ENCODE results near the gene ETV5. TPM values are rescaled to one million over a fixed set of nuclear protein-coding genes. Genes with fewer than 3 reads are reported as not detected.

ETV5 gene
- total and polyA plus RNA-seq, 5 experiments from 2014 or later, result 0.08 to 0.36 (median 0.10) TPM; not detected in 2

DNA sequence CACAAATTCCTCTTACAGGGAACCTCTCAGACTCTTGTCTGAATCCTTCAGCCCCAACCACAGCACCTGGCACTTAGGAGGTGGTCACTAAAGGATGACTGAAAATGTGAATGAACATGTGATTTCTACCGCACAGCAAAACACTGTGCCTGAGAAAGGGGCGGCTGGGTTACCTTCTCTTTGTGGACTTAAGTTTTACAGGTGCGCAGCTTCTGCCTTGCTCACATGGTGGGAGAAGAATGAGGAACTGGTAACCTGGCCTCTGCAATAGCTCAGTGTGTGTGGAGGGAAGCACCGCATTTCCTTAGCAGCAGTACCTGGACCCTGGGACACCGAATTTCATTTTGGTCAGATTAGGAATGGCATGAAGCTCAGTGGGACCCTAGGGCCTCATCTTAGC is 9.8 kb upstream of the ETV5 start:
- no peaks in the 10 kb centered on the region for H3K36me3 Mint-ChIP-seq
- peaks cover 40 to 89% (median 67%) of the 10 kb centered on the region in 5 donors for H3K27me3 Mint-ChIP-seq

GRCh38 chr3:186117521-186118134 is 8.7 kb upstream of the ETV5 start:
- Mint-ChIP-seq H3K27me3 (peaks cover 39 to 91% (median 68%) of the 10 kb centered on the region in 5 donors), H3K9me3 (no peaks in the 10 kb centered on the region), H3K36me3 (no peaks in the 10 kb centered on the region), H3K27ac (peak overlapping the region in 1 of 10 donors; percentile 45), H3K4me3 (no peak overlapping the region), H3K4me1 (no peaks in the 10 kb centered on the region)
- POLR2A ChIA-PET, result no interaction called here
- DNase-seq (no peak), ATAC-seq (no peak)

More for the DNA sequence above, 9.8 kb upstream of the ETV5 start:
- ATAC-seq (no peak), DNase-seq (no peak)
- Mint-ChIP-seq H3K4me3 (no peak overlapping the region), H3K27ac (no peak overlapping the region), H3K4me1 (no peaks in the 10 kb centered on the region), H3K9me3 (no peaks in the 10 kb centered on the region)
- POLR2A ChIA-PET, result no interaction called here

- Mint-ChIP-seq H3K4me1 (peaks cover 6 to 9% (median 8%) of the 10 kb centered on the region in 4 donors), H3K4me3 (peak overlapping the region in 1 of 10 donors; percentile 16), H3K27ac (no peak overlapping the region), H3K9me3 (no peaks in the 10 kb centered on the region), H3K27me3 (peaks cover 55 to 98% (median 81%) of the 10 kb centered on the region in 5 donors), H3K36me3 (no peaks in the 10 kb centered on the region)
- no peak for ATAC-seq
- POLR2A ChIA-PET, result no interaction called here
- no peak for DNase-seq
Observed at GRCh38 chr3:186115239-186115996, 6.5 kb upstream of the ETV5 start.

DNA sequence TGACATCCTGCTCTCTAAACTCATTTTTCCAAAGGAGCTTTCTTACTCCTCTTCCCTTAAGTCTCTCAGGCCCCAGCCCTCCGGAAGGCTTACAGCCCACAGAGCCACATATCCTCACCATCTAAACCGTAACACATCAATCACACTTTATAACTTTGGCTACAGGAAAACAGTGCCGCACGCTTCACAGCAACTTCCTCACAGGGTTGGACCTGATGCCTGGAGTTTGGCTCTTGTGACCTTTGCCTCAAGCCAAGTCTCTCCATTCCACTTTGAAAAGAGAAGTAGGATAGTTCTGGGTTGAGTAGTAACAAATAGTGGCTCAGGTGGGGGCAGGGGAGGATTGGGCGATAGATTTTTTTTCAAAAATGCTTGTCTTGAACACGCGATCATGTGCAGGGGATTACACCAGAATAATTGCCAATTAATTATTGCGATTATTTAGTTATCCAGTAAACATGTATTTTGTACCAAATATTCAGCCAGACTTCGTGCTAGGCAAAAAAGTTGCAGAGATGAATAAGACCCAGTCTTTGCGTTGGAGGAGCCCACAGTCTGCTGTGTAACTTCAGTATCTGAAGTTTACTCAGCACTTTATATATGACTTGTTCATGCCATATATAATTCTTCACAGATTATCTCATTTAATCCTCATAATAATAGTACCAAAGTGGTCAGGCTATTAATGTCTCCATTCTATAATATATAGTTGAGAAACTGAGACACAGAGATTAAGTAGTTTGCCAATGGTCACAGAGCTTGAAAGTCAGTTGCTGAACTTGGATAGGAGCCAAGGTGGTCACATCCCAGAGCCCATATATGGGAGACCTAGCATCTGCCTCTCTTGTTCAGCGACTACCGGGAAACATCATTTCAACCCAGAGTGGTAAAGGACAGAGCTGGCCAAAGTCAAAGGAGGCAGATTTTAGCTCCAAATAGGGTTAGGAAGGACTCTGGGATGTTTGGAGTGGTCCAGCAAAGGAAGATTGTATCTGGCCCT is 2.4 kb upstream of the ETV5 start:
- Mint-ChIP-seq H3K27ac (peak overlapping the region in 2 of 10 donors; percentile 19 to 23), H3K4me3 (peak overlapping the region in 9 of 10 donors; percentile 40 to 96 (median 71)), H3K36me3 (peaks cover 0 to 4% (median 0%) of the 10 kb centered on the region in 3 donors), H3K4me1 (peaks cover 25 to 42% (median 33%) of the 10 kb centered on the region in 4 donors), H3K27me3 (peaks cover 52 to 99% (median 77%) of the 10 kb centered on the region in 5 donors), H3K9me3 (no peaks in the 10 kb centered on the region)
- POLR2A ChIA-PET, result no interaction called here
- ATAC-seq, result no peak
- no peak for DNase-seq

DNA sequence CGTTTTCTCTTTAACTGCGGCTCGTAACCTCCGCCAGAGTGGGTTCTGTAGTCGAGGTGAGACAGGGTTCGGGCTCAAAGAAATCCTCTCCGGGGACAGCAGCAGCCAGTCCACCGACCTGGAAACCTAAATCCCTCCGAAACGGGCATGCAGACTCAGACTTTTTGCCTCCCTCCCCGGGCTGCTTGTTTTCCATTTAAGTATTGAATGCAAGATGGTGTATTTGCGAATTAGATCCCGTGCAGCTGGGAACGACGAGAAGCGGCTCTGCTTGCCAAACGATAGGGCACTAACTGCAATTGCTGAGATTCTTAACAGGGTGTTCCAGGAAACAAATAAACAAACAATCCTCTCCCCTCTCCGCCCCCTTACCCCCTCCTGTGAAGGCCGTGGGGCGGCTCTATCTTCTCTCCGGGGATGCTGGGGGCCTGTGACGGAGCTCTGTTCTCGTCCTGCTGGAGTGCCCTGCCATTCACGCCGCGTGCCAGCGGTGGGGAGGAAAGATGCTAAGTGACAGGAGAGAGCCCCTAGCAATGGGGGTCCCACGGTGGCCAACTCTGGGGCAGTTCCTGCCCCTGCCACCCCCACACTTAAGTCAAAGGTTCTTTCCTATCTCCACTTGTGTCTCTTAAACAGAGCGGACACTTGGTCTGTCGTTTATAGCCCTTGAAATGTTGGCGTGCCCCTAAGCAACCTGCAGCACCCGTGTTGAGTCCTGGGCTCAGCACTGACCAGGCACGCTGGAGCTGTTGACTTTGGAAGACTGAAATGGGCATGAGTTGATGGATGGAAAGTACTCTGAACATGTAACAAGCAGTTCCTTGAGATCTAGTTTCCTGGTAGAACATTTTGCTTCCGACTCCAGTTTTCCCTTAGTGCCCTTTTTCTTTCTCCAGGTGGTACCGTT is 1.3 kb upstream of the ETV5 start:
- POLR2A ChIA-PET, result no interaction called here
- H3K27ac Mint-ChIP-seq, result peak overlapping the region in 1 of 10 donors; percentile 70
- H3K27me3 Mint-ChIP-seq, result peaks cover 50 to 99% (median 78%) of the 10 kb centered on the region in 5 donors
- H3K4me3 Mint-ChIP-seq, result peak overlapping the region; percentile 88 to 99 (median 94)
- peaks cover 25 to 42% (median 33%) of the 10 kb centered on the region in 4 donors for H3K4me1 Mint-ChIP-seq
- DNase-seq (peak in 2 of 10 donors; percentile 17 to 20), ATAC-seq (no peak)
- peaks cover 0 to 4% (median 0%) of the 10 kb centered on the region in 3 donors for H3K36me3 Mint-ChIP-seq
- H3K9me3 Mint-ChIP-seq, result no peaks in the 10 kb centered on the region

GRCh38 chr3:186108106-186108940 is 566 bp downstream of the ETV5 start:
- POLR2A ChIA-PET, result interaction anchor here (0.9 kb wide), 1 partner anchor 76 kb away, joined by 6 read pairs; no protein-coding TSS in a partner anchor
- Mint-ChIP-seq H3K27ac (peak overlapping the region in 2 of 10 donors; percentile 57 to 76), H3K4me1 (peaks cover 25 to 42% (median 33%) of the 10 kb centered on the region in 4 donors)

DNA sequence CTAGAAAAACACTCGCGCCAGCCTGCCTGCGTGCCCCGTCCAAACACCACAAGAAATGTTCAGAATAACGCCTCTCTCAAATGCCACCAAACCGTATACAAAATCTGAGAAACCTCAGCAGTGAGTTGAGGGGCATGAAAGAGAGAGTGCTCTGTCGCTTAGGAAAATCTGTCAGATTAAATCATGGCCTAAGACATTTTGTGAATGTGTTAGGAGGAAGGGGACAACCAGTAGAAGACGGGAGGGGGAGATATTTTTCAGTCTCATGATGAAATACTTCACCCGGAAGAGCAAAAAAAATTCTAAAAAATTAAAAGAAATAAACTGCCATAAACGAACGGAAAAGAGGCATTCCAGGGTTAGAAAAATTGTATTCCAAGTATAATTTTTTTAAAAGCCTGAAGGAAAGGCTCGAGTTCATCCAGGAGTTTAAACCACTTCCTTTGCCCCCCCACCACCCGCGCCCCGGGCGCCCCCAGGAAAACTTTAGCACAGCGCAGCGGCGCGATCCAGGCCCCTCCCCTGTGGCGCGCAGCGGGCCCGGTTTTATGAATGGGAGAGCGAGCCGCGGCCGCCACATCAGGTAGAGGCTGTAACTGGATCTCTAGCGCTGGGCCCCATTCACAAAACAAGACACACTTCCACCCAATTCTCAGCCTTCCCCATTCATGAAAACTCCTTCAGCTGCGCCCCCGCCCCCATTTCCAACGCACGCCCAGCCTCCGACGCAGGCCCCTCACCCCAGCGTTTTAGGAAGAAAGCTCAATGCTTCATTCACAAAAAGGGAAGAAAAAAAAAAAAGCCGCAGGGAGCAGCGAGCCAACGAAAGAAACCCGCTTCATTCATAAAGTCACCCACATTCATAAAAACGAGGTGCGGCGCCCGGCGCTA is 1.4 kb downstream of the ETV5 start:
- no peaks in the 10 kb centered on the region for H3K9me3 Mint-ChIP-seq
- DNase-seq (peak; percentile 8 to 65 (median 41)), ATAC-seq (peak; percentile 19 to 36)
- peaks cover 0 to 4% (median 0%) of the 10 kb centered on the region in 3 donors for H3K36me3 Mint-ChIP-seq
- peaks cover 50 to 83% (median 71%) of the 10 kb centered on the region in 5 donors for H3K27me3 Mint-ChIP-seq
- POLR2A ChIA-PET, result interaction anchor here (0.9 kb wide), 1 partner anchor 77 kb away, joined by 6 read pairs; no protein-coding TSS in a partner anchor
- peak overlapping the region; percentile 82 to 99 (median 88) for H3K4me3 Mint-ChIP-seq
- H3K4me1 Mint-ChIP-seq, result peaks cover 25 to 42% (median 33%) of the 10 kb centered on the region in 4 donors
- peak overlapping the region in 3 of 10 donors; percentile 26 to 76 (median 57) for H3K27ac Mint-ChIP-seq

More at GRCh38 chr3:186108106-186108940, 566 bp downstream of the ETV5 start:
- peak in 7 of 10 donors; percentile 1 to 27 (median 20) for DNase-seq
- Mint-ChIP-seq H3K36me3 (peaks cover 0 to 4% (median 0%) of the 10 kb centered on the region in 3 donors), H3K9me3 (no peaks in the 10 kb centered on the region), H3K27me3 (peaks cover 46 to 92% (median 74%) of the 10 kb centered on the region in 5 donors), H3K4me3 (peak overlapping the region; percentile 82 to 99 (median 92))
- ATAC-seq, result no peak

- Mint-ChIP-seq H3K27ac (no peak overlapping the region), H3K27me3 (peaks cover 35 to 73% (median 51%) of the 10 kb centered on the region in 5 donors), H3K9me3 (no peaks in the 10 kb centered on the region), H3K4me1 (peaks cover 19 to 35% (median 27%) of the 10 kb centered on the region in 4 donors), H3K4me3 (no peak overlapping the region), H3K36me3 (peaks cover 0 to 4% (median 0%) of the 10 kb centered on the region in 3 donors)
- DNase-seq (no peak), ATAC-seq (no peak)
- POLR2A ChIA-PET, result no interaction called here
Observed at GRCh38 chr3:186105543-186105942, 3.3 kb downstream of the ETV5 start.

DNA sequence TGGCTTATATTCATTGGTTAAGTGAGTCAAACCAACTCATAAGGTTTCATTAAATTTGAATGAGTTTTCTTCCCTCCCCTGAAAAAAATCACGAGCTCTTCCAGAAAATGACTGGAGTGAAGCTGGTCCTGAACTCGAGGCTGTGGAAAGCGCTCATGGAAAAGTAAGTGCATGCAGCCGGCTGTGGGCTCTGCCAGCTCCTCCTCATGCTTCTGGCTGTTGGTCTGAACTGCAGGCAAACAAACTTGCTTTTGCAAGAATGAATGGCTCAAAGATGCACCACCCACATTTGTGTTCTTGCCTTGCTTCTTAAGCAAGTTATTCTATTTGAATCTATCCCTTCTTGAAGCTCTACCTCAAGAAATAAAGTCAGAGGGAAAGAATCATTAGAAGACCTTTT is 6.2 kb downstream of the ETV5 start:
- H3K27ac Mint-ChIP-seq, result no peak overlapping the region
- no peak for DNase-seq
- no peaks in the 10 kb centered on the region for H3K9me3 Mint-ChIP-seq
- ATAC-seq, result no peak
- H3K36me3 Mint-ChIP-seq, result no peaks in the 10 kb centered on the region
- H3K4me3 Mint-ChIP-seq, result no peak overlapping the region
- peaks cover 37 to 73% (median 52%) of the 10 kb centered on the region in 5 donors for H3K27me3 Mint-ChIP-seq
- peaks cover 5 to 15% (median 9%) of the 10 kb centered on the region in 4 donors for H3K4me1 Mint-ChIP-seq
- POLR2A ChIA-PET, result interaction anchor here (0.6 kb wide), 1 partner anchor 1241 kb away, joined by 5 read pairs; no protein-coding TSS in a partner anchor

- POLR2A ChIA-PET, result no interaction called here
- H3K4me1 Mint-ChIP-seq, result peaks cover 2 to 18% (median 4%) of the 10 kb centered on the region in 4 donors
- peaks cover 39 to 73% (median 62%) of the 10 kb centered on the region in 5 donors for H3K27me3 Mint-ChIP-seq
- H3K9me3 Mint-ChIP-seq, result no peaks in the 10 kb centered on the region
- H3K4me3 Mint-ChIP-seq, result no peak overlapping the region
- no peaks in the 10 kb centered on the region for H3K36me3 Mint-ChIP-seq
- H3K27ac Mint-ChIP-seq, result no peak overlapping the region
- ATAC-seq, result no peak
- DNase-seq, result no peak
Observed at GRCh38 chr3:186100398-186100797, 8.5 kb downstream of the ETV5 start.

Data from naive thymus-derived CD8-positive, alpha-beta T cell (primary cell).